AG04449 (cell line): ENCODE results near the gene KLF14.
A peak's percentile ranks its signal among the peaks of the same experiment; 100 is the strongest.

Experiments
- CTCF ChIA-PET: fragments of 350-600 bp; formaldehyde crosslinking; extraction: SDS; loops from one replicate; lab custom pipeline; 2021; ENCODE audit warnings: antibody characterized with exemption; lab: Yijun Ruan, JAX
- POLR2A ChIA-PET: fragments of 400-600, 350-600 bp; formaldehyde crosslinking; extraction: SDS; loops from one replicate; lab custom pipeline; 2020; ENCODE audit warnings: antibody characterized with exemption, inconsistent platforms; lab: Yijun Ruan, JAX
- DNase-seq: peaks from one replicate; pipeline ENCODE4 v3.0.0-alpha.2; 2010; ENCODE audit warnings: low read depth, low spot score
- H3K4me3 ChIP-seq: 2 replicates; pipeline ENCODE4 v1.5.1; 2011; ENCODE audit warnings: low read depth, mild to moderate bottlenecking, control low read depth, low read length
- TF ChIP-seq, protein P1 (sequence below): IDR thresholded peaks from one replicate; pipeline ENCODE4 v1.5.1; 2011; ENCODE audit warnings: mild to moderate bottlenecking, moderate library complexity, low read length, control low read depth, inconsistent platforms; ENCODE audit not compliant: insufficient read depth; ENCODE audit errors: missing control alignments

KLF14 gene

DNA sequence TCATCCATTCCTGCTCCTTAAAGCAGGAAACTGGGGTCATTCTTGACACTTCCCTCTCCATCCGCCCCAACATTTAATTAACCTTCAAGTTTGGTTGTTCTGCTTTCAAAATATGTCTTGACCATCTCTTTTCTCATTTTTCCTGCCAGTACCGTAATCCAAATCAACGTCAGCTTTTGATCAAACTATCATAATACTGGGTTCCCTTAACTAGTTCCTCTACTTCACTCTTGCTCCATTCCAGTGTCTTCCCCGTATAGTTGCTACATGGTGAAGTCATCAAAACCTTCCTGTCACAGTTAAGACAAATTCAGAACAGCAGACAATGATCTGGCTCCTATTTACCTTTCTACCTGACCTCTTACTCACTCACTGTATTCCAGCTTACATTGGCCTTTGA, 6.6 kb upstream of the KLF14 start:
- POLR2A ChIA-PET, result no interaction called here
- no peak for DNase-seq
- H3K4me3 ChIP-seq, result no peak overlapping the region
- TF ChIP-seq, protein P1, sequence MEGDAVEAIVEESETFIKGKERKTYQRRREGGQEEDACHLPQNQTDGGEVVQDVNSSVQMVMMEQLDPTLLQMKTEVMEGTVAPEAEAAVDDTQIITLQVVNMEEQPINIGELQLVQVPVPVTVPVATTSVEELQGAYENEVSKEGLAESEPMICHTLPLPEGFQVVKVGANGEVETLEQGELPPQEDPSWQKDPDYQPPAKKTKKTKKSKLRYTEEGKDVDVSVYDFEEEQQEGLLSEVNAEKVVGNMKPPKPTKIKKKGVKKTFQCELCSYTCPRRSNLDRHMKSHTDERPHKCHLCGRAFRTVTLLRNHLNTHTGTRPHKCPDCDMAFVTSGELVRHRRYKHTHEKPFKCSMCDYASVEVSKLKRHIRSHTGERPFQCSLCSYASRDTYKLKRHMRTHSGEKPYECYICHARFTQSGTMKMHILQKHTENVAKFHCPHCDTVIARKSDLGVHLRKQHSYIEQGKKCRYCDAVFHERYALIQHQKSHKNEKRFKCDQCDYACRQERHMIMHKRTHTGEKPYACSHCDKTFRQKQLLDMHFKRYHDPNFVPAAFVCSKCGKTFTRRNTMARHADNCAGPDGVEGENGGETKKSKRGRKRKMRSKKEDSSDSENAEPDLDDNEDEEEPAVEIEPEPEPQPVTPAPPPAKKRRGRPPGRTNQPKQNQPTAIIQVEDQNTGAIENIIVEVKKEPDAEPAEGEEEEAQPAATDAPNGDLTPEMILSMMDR, result no peak
- CTCF ChIA-PET, result interaction anchor here (1.2 to 1.7 kb wide), 4 partner anchors 10 to 680 kb away, joined by 3 to 7 read pairs (median 4); no protein-coding TSS in a partner anchor

DNA sequence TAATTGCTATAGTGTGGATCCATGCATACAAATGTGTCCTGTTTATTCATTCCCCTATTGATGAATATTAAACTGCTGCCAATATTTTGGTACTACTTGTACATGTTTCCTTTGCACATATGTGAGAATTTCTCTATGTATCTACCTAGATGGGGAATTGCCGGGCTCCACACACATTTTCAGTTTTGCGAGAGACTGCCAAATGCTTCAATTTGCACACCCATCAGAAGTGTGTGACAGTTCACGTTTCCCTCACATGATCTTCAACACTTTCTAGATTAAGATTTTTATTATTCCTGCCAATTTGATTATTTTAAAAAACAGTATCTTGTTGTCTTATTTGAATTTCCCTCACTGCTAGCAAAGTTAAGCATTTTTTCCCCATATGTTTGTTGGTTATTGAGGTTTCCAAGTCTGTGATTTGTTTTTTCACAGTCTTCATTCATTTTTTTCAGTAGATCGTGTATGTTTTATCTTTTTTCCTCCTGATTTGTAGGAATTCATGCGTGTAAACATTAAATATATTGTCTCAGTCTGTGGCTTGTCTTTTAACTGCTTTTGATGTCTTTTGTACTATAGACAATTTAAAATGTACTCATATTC, 2.4 kb upstream of the KLF14 start:
- ChIA-PET POLR2A (no interaction called here), CTCF (interaction anchor here (1.3 kb wide), 1 partner anchor 652 kb away, joined by 3 read pairs; no protein-coding TSS in a partner anchor)
- DNase-seq, result no peak
- TF ChIP-seq, protein P1, result no peak
- H3K4me3 ChIP-seq, result no peak overlapping the region

DNA sequence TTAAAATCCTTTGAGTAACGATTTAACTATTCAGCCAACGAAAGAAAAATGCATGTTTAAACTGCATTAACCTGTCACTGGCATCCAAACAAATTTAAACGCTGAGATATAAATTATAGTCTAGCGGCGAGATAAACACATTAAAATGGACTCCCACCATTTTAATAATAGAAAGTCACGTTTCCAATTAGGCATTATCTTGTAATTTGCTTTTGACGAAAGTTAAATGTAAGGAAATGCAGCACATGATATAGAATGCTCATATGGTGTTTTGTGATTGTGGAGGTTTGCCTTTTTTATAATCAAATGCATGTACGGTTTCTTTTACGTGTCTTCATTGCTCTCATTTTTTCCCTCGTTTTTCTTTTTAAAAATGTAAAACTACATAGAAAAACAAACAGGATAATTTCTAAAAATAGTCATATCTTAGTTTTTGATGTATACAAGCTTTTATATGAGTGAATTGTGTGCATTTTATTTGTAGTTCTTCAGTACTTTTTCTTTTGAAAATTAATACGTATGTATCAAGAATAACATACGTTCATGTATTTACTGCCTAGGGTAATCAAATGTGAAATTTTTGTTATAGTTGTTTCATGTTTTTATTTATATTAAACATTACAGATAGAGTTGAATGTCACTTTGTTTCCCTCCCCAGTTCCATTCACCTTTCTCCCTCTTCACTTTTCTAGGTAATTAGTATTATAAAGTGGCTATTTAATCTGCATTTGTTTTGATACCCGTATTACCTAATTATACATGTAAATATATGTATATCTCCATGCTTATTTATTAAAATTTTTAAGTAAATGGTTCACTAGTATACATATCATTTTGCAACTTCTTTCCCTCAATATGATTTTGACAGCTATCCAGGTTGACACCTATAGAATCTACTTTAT, 1.1 kb upstream of the KLF14 start:
- ChIA-PET CTCF (no interaction called here), POLR2A (no interaction called here)
- TF ChIP-seq, protein P1, result no peak
- H3K4me3 ChIP-seq, result peak overlapping the region; percentile 58
- DNase-seq, result no peak

DNA sequence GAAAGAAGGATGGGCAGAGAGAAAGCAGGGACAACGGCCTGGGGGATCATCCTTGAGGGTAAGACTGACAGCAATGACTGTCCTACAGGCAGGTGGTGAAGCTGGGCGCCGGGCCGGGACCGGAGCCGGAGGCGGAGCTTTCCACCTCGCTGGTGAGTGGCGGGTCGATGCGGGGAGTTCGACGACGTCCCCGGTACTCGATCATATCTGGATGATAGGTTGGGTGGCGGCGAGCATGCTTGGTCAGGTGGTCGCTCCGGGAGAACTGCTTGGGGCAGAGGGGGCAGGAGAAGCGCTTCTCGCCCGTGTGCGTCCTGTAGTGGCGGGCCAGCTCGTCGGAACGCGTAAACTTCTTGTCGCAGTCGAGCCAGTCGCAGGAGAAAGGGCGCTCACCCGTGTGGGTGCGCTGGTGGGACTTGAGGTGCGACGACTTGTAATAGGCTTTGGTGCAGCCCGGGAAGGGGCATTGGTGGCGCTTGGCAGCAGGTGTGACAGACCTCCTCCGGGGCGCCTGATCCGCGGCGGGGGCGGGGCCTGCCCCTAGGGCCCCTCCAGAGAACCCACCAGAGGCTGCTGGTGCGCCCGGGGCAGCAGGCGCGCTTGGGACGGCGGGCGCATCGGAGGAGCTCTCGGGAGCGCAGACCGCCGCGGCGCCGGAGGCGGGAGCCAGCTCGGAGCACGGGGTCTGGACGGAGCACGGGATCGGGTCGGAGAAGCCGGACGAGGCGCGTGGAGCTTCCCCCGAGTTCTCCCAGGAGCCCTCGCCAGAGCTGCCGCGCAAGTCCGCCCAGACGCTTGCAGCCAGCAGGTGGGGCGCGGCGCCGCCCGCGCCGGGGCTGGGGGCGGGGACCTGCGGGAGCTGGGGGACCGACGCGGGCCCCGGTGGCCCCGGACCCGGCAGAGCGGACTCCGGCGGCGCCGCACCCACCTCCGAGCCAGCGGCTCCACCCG, 752 bp downstream of the KLF14 start:
- TF ChIP-seq, protein P1, result no peak
- ChIA-PET POLR2A (no interaction called here), CTCF (interaction anchor here (1.0 to 1.7 kb wide), 5 partner anchors 9 to 661 kb away, joined by 3 to 5 read pairs (median 3); no protein-coding TSS in a partner anchor)
- DNase-seq, result no peak
- H3K4me3 ChIP-seq, result peak overlapping the region; percentile 58; the same call in 1 of the 2 replicates

DNA sequence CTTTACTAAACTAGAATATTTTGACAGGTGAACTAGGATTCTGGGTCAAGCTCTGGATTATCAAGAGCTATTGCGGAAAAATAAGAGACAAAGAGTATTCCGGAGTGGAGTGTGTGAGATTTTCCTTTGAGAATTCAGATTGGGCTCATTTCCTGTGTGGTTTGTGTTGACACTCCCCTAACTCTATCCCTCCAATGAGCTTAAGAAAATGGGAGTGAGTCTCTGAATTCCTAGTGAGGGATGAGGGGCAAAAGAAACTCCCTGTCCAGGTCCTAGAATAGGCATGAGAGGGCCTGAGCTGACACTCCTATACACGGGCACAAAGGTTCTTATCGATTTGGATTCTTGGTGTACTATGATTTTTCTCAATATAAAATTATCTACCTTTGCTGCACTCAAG, 10.2 kb downstream of the KLF14 start:
- DNase-seq, result no peak
- ChIA-PET CTCF (interaction anchor here (0.6 to 6.9 kb wide), 8 partner anchors 10 to 652 kb away, joined by 3 to 57 read pairs (median 5); partner anchors contain the start of genes KLF14 and KLHDC10), POLR2A (no interaction called here)
- TF ChIP-seq, protein P1, result no peak
- H3K4me3 ChIP-seq, result no peak overlapping the region
